Uterus (tissue), 4 donors: ENCODE results near the gene CSNK1G3. TPM values are rescaled to one million over a fixed set of nuclear protein-coding genes. Genes with fewer than 3 reads are reported as not detected.

Experiments used
- DNase-seq, 2 donors: peaks; one replicate each; pipeline ENCODE4 v3.0.0-alpha.2; 2019 to 2020
- H3K27ac ChIP-seq, 2 donors: fragments of 200-600 bp; sonication (generic); 1 replicate in 1 of 2; 2 replicates in 1 of 2; pipeline ENCODE4 v1.5.1; 2016 to 2018
- H3K27me3 ChIP-seq, 2 donors: fragments of 200-600 bp; sonication (generic); one replicate each; pipeline ENCODE4 v1.5.1; 2018 to 2019; ENCODE audit warnings: control low read depth in 1 of 2
- H3K36me3 ChIP-seq, 2 donors: fragments of 200-600 bp; sonication (generic); one replicate each; pipeline ENCODE4 v1.5.1; 2019; ENCODE audit warnings: control low read depth in 1 of 2
- H3K4me1 ChIP-seq, 2 donors: fragments of 200-600 bp; sonication (generic); one replicate each; pipeline ENCODE4 v1.5.1; 2018 to 2019; ENCODE audit warnings: control low read depth in 1 of 2
- H3K4me3 ChIP-seq, 2 donors: fragments of 200-600 bp; sonication (generic); 1 replicate in 1 of 2; 2 replicates in 1 of 2; pipeline ENCODE4 v1.5.1; 2018 to 2019; ENCODE audit warnings: mild to moderate bottlenecking in 1 of 2
- H3K9me3 ChIP-seq, 2 donors: fragments of 200-600 bp; sonication (generic); one replicate each; pipeline ENCODE4 v1.5.1; 2019; ENCODE audit warnings: control low read depth in 1 of 2
- CTCF ChIP-seq, 4 experiments: fragments of 200-600 bp in 2 of 4; fragments of 450-650 bp in 2 of 4; sonication (generic) in 2 of 4; IDR thresholded peaks; one replicate each; pipeline ENCODE4 v1.5.1; 2016 to 2019; ENCODE audit warnings: antibody characterized with exemption in 4 of 4, mild to moderate bottlenecking in 2 of 4, moderate library complexity in 1 of 4
- POLR2A ChIP-seq, 2 donors: fragments of 450-650 bp; IDR thresholded peaks; one replicate each; pipeline ENCODE4 v1.6.1; 2016; ENCODE audit warnings: antibody characterized with exemption in 2 of 2, mild to moderate bottlenecking in 1 of 2, moderate library complexity in 1 of 2
- intact Hi-C: fragments of 100-400 bp; cut with DNase I; formaldehyde crosslinking; loops from one replicate; pipeline ENCODE4 v1.15.1; 2023; ENCODE audit warnings: low total_unique reads
- total RNA-seq, 4 donors: library from RNA; depleted of rRNA in 3 of 4; stranded (reverse); fragments of >200 nt in 3 of 4; gene quantifications; one replicate each; pipeline versions ENCODE4 v1.1.0 to v1.2.4, GENCODE V29; 2014 to 2023
- donor health status: DM: yes; HTN: yes; CAD: no.

CSNK1G3 gene
- total RNA-seq, 4 donors from 2014 or later = 42.8 to 151 (median 73.4) TPM

GRCh38 chr5:123578390-123578789 lies 66.4 kb downstream of the CSNK1G3 start:
- H3K4me1 ChIP-seq = no peaks in the 10 kb centered on the region
- intact Hi-C loops = no loop called here
- DNase-seq = no peak
- TF ChIP-seq POLR2A (IDR thresholded peaks at IDR 0.05) (no peak), CTCF (IDR thresholded peaks at IDR 0.05) (no peak)
- H3K4me3 ChIP-seq = no peak overlapping the region
- no peak overlapping the region for H3K27ac ChIP-seq
- H3K27me3 ChIP-seq = no peaks in the 10 kb centered on the region
- H3K36me3 ChIP-seq = no peaks in the 10 kb centered on the region
- no peaks in the 10 kb centered on the region for H3K9me3 ChIP-seq

- Histone ChIP-seq H3K4me1 (no peaks in the 10 kb centered on the region), H3K36me3 (no peaks in the 10 kb centered on the region), H3K4me3 (no peak overlapping the region), H3K27me3 (no peaks in the 10 kb centered on the region), H3K27ac (no peak overlapping the region), H3K9me3 (no peaks in the 10 kb centered on the region)
- TF ChIP-seq CTCF (IDR thresholded peaks at IDR 0.05) (no peak), POLR2A (IDR thresholded peaks at IDR 0.05) (no peak)
- intact Hi-C loops = no loop called here
- no peak for DNase-seq
These were observed 67.4 kb downstream of the CSNK1G3 start for GRCh38 chr5:123579410-123579809.

GRCh38 chr5:123582550-123583285 lies 70.7 kb downstream of the CSNK1G3 start:
- Histone ChIP-seq H3K9me3 (no peaks in the 10 kb centered on the region), H3K27ac (no peak overlapping the region), H3K27me3 (no peaks in the 10 kb centered on the region), H3K4me1 (no peaks in the 10 kb centered on the region), H3K36me3 (no peaks in the 10 kb centered on the region), H3K4me3 (no peak overlapping the region)
- no peak for DNase-seq
- intact Hi-C loops = no loop called here
- TF ChIP-seq POLR2A (IDR thresholded peaks at IDR 0.05) (no peak), CTCF (IDR thresholded peaks at IDR 0.05) (no peak)

GRCh38 chr5:123585871-123586270 lies 73.9 kb downstream of the CSNK1G3 start:
- no peaks in the 10 kb centered on the region for H3K36me3 ChIP-seq
- H3K27me3 ChIP-seq = no peaks in the 10 kb centered on the region
- H3K4me3 ChIP-seq = no peak overlapping the region
- H3K27ac ChIP-seq = no peak overlapping the region
- no peaks in the 10 kb centered on the region for H3K9me3 ChIP-seq
- no peak for TF ChIP-seq POLR2A (IDR thresholded peaks at IDR 0.05)
- TF ChIP-seq CTCF (IDR thresholded peaks at IDR 0.05) = no peak
- intact Hi-C loops = no loop called here
- H3K4me1 ChIP-seq = no peaks in the 10 kb centered on the region
- no peak for DNase-seq

GRCh38 chr5:123594434-123594833 lies 82.5 kb downstream of the CSNK1G3 start:
- DNase-seq = no peak

More at GRCh38 chr5:123594434-123594833, 82.5 kb downstream of the CSNK1G3 start:
- TF ChIP-seq CTCF (IDR thresholded peaks at IDR 0.05) = no peak
- H3K4me3 ChIP-seq = no peak overlapping the region
- no peaks in the 10 kb centered on the region for H3K4me1 ChIP-seq
- H3K9me3 ChIP-seq = no peaks in the 10 kb centered on the region
- intact Hi-C loops = no loop called here
- no peaks in the 10 kb centered on the region for H3K27me3 ChIP-seq
- H3K36me3 ChIP-seq = no peaks in the 10 kb centered on the region
- no peak overlapping the region for H3K27ac ChIP-seq
